GM12878 (cell line): ENCODE measurements around the gene HUS1B.

Source experiments
- CREB1 ChIP-seq: IDR thresholded peaks from 2 replicates; pipeline ENCODE4 v1.6.1; 2012; ENCODE audit warnings: low read depth, mild to moderate bottlenecking, inconsistent platforms
- JUND ChIP-seq: IDR thresholded peaks from 2 replicates; pipeline ENCODE4 v1.6.1; 2012; ENCODE audit warnings: low read depth, mild to moderate bottlenecking, low read length, improper control_type of control experiment, moderate library complexity
- POLR2A ChIP-seq: IDR thresholded peaks from 2 replicates; pipeline ENCODE4 v1.6.1; 2011; ENCODE audit warnings: low read depth, mild to moderate bottlenecking, low read length
- TCF3 ChIP-seq: IDR thresholded peaks from 2 replicates; pipeline ENCODE4 v1.6.1; 2012; ENCODE audit warnings: low read depth, mild to moderate bottlenecking, low read length, borderline replicate concordance; ENCODE audit not compliant: insufficient read depth
- TF ChIP-seq, protein P1 (sequence below): IDR thresholded peaks from 2 replicates; pipeline ENCODE4 v1.6.1; 2012; ENCODE audit warnings: low read length, inconsistent platforms
- TF ChIP-seq, protein P2 (sequence below): IDR thresholded peaks from 2 replicates; pipeline ENCODE4 v1.6.1; 2012; ENCODE audit warnings: mild to moderate bottlenecking, low read depth, low read length
- TF ChIP-seq, protein P3 (sequence below): IDR thresholded peaks from 2 replicates; pipeline ENCODE4 v1.6.1; 2011; ENCODE audit warnings: borderline replicate concordance, low read depth, mild to moderate bottlenecking, moderate library complexity, mixed read lengths, low read length; ENCODE audit not compliant: insufficient read depth; ENCODE audit errors: extremely low read length
- TF ChIP-seq, protein P4 (sequence below), 3 experiments: IDR thresholded peaks in 2 of 3; conservative IDR thresholded peaks in 1 of 3; 2 replicates each; pipeline ENCODE4 v1.5.1; 2011; ENCODE audit warnings: low read depth in 3 of 3, low read length in 3 of 3, mild to moderate bottlenecking in 3 of 3, control low read depth in 2 of 3, moderate library complexity in 2 of 3, inconsistent platforms in 1 of 3, mixed read lengths in 1 of 3; ENCODE audit not compliant: control insufficient read depth in 2 of 3, insufficient read depth in 1 of 3; ENCODE audit errors: extremely low read depth in 1 of 3
- TF ChIP-seq, protein P5 (sequence below): fragments of 450-650 bp; formaldehyde crosslinking; IDR thresholded peaks from 2 replicates; pipeline ENCODE4 v1.5.0; 2022; ENCODE audit warnings: mild to moderate bottlenecking, missing genetic modification characterization

DNA sequence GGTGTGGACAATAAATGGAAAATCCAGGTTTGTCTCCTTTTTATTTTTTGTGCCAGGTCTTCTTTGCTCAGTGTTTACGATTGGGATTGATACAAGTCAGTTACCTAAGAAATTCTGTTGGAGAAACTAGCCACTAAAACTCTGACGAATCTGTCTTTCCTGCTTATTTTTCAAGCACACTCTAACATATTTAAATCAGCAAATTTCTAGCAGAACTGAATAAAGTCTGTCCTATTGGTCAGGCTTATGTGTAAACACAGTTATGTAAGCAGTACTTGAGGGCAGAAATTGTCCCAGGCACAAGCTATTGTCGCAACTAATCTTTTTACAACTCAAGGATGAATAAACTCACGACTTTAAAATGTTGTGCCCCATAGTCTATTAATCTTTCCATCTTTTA, 48.1 kb upstream of the HUS1B start:
- TF ChIP-seq, protein P1, sequence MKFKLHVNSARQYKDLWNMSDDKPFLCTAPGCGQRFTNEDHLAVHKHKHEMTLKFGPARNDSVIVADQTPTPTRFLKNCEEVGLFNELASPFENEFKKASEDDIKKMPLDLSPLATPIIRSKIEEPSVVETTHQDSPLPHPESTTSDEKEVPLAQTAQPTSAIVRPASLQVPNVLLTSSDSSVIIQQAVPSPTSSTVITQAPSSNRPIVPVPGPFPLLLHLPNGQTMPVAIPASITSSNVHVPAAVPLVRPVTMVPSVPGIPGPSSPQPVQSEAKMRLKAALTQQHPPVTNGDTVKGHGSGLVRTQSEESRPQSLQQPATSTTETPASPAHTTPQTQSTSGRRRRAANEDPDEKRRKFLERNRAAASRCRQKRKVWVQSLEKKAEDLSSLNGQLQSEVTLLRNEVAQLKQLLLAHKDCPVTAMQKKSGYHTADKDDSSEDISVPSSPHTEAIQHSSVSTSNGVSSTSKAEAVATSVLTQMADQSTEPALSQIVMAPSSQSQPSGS: no peak
- TF ChIP-seq POLR2A: no peak
- no peak for TF ChIP-seq JUND
- TF ChIP-seq, protein P2, sequence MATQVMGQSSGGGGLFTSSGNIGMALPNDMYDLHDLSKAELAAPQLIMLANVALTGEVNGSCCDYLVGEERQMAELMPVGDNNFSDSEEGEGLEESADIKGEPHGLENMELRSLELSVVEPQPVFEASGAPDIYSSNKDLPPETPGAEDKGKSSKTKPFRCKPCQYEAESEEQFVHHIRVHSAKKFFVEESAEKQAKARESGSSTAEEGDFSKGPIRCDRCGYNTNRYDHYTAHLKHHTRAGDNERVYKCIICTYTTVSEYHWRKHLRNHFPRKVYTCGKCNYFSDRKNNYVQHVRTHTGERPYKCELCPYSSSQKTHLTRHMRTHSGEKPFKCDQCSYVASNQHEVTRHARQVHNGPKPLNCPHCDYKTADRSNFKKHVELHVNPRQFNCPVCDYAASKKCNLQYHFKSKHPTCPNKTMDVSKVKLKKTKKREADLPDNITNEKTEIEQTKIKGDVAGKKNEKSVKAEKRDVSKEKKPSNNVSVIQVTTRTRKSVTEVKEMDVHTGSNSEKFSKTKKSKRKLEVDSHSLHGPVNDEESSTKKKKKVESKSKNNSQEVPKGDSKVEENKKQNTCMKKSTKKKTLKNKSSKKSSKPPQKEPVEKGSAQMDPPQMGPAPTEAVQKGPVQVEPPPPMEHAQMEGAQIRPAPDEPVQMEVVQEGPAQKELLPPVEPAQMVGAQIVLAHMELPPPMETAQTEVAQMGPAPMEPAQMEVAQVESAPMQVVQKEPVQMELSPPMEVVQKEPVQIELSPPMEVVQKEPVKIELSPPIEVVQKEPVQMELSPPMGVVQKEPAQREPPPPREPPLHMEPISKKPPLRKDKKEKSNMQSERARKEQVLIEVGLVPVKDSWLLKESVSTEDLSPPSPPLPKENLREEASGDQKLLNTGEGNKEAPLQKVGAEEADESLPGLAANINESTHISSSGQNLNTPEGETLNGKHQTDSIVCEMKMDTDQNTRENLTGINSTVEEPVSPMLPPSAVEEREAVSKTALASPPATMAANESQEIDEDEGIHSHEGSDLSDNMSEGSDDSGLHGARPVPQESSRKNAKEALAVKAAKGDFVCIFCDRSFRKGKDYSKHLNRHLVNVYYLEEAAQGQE: no peak
- TF ChIP-seq CREB1: no peak
- TF ChIP-seq, protein P3, sequence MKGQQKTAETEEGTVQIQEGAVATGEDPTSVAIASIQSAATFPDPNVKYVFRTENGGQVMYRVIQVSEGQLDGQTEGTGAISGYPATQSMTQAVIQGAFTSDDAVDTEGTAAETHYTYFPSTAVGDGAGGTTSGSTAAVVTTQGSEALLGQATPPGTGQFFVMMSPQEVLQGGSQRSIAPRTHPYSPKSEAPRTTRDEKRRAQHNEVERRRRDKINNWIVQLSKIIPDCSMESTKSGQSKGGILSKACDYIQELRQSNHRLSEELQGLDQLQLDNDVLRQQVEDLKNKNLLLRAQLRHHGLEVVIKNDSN: no peak
- TF ChIP-seq, protein P4, sequence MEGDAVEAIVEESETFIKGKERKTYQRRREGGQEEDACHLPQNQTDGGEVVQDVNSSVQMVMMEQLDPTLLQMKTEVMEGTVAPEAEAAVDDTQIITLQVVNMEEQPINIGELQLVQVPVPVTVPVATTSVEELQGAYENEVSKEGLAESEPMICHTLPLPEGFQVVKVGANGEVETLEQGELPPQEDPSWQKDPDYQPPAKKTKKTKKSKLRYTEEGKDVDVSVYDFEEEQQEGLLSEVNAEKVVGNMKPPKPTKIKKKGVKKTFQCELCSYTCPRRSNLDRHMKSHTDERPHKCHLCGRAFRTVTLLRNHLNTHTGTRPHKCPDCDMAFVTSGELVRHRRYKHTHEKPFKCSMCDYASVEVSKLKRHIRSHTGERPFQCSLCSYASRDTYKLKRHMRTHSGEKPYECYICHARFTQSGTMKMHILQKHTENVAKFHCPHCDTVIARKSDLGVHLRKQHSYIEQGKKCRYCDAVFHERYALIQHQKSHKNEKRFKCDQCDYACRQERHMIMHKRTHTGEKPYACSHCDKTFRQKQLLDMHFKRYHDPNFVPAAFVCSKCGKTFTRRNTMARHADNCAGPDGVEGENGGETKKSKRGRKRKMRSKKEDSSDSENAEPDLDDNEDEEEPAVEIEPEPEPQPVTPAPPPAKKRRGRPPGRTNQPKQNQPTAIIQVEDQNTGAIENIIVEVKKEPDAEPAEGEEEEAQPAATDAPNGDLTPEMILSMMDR (IDR thresholded peaks at IDR 0.05 in 2 of 3, conservative IDR thresholded peaks at IDR 0.05 in 1 of 3; ENCODE audit: control insufficient read depth in 2 of 3, extremely low read depth in 1 of 3, insufficient read depth in 1 of 3, low read depth in 3 of 3, low read length in 3 of 3): no peak
- TF ChIP-seq TCF3: no peak
- TF ChIP-seq, protein P5, sequence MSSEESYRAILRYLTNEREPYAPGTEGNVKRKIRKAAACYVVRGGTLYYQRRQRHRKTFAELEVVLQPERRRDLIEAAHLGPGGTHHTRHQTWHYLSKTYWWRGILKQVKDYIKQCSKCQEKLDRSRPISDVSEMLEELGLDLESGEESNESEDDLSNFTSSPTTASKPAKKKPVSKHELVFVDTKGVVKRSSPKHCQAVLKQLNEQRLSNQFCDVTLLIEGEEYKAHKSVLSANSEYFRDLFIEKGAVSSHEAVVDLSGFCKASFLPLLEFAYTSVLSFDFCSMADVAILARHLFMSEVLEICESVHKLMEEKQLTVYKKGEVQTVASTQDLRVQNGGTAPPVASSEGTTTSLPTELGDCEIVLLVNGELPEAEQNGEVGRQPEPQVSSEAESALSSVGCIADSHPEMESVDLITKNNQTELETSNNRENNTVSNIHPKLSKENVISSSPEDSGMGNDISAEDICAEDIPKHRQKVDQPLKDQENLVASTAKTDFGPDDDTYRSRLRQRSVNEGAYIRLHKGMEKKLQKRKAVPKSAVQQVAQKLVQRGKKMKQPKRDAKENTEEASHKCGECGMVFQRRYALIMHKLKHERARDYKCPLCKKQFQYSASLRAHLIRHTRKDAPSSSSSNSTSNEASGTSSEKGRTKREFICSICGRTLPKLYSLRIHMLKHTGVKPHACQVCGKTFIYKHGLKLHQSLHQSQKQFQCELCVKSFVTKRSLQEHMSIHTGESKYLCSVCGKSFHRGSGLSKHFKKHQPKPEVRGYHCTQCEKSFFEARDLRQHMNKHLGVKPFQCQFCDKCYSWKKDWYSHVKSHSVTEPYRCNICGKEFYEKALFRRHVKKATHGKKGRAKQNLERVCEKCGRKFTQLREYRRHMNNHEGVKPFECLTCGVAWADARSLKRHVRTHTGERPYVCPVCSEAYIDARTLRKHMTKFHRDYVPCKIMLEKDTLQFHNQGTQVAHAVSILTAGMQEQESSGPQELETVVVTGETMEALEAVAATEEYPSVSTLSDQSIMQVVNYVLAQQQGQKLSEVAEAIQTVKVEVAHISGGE (CRISPR knock-in tag): no peak
